Mesenteric fat pad (tissue), 1 donor: Measurements from ENCODE around the gene SEMA3A. TPM values are rescaled to one million over a fixed set of nuclear protein-coding genes. Genes with fewer than 3 reads are reported as not detected.

Experiments used
- DNase-seq: peaks from one replicate; pipeline ENCODE4 v3.0.0-alpha.2; 2020; ENCODE audit warnings: low spot score
- total RNA-seq: library from RNA; stranded (reverse); fragmentation: NEBNext Ultra II Directional; extraction: Animal tissue kit (Norgen Biotek cat#: 25700); gene quantifications from one replicate; pipeline ENCODE4 v1.2.1, GENCODE V29; 2021
- donor health status: DM: yes; HTN: yes; CAD: no.

Gene SEMA3A
- total RNA-seq, 1 donor from 2014 or later, result 10.2 TPM

DNA sequence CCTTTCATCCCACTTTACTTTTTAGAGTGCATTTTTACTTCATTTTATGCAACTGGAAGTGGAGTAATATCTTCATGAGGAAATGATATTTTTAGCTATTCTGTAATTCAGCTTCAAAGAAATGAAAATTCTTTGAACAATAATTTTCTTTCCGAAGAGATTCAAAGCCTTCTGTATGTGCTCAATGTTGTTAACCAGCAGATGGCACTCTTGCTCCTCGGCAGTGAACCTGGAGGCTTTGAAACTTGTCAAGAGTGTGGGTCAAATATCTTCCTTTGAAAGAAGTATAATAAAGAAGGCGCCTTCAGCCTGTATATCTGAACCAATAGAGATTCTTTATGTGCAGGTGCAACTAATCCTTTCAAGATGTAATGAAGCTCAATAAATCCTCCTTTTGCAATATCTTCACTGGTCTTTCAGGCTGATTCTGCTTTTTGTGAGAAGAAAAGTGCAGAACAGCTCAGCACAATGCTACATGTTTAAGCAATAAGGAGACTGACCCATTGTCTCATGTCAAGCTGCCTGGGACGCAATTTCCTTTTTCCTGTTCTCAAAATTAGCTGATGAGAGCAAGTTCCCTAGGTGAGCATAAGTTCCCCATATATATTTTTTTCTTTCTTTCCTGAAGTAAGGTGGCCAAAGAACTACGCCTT lies 258.4 kb downstream of the SEMA3A start:
- DNase-seq, result no peak

DNA sequence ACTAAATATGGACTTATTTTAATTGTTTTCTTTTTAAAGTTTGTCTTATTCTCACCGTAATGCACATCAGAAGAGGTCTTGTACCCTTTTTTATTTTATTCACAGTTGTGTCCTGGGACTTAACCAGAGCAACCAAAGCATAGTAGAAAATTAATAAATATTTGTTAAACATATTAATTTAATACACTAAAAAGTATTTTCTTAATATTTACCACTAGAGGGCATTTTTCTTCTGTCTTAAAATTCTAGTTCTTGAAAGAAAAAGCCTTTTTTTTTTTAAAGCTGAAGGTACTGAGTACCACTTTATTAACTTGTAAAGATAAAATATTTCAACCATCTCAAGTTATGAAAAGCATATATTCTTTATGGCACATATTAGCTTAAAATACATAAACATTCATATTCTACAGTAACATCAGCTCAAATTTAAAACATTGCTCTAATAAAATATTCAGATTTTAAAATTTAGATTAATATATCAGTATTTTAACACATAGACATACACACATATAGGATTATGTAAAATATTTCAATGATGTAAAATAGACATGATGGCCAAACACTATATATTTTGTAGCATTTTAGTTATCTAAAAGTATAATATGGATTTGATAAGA lies 260.4 kb downstream of the SEMA3A start:
- no peak for DNase-seq

DNA sequence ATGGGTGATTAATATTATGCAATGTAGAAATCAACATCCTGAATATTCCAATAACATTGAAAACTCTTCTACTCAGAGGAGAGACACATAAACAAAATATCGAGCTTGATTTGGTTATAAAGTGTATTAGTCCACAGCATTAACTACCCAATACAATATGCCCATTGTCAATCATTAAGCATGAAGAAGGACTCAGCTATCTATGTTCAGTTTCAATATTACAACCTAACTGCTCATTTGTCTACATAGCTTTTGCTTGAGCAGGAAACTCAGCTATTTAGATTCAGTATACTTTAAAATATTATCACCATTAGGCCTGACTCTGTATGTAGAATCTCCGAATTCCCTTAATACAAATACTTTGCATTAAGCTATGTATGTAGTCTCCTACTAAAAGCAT lies 262.6 kb downstream of the SEMA3A start:
- DNase-seq, result no peak

DNA sequence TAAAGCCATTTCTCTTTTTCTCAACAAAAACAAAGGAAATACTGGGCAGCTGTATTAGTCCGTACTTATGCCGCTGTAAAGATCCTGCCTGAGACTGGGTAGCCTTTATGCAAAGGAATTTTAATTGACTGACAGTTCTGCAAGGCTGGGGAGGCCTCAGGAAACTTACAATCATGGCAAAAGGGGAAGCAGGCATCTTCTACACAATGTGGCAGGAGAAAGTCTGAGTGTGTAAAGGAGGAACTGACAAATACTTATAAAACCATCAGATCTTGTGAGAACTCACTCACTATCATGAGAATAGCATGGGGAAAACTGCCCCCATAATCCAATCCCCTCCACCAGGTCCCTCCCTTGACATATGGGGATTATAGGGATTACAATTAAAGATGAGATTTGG lies 264.3 kb downstream of the SEMA3A start:
- no peak for DNase-seq

DNA sequence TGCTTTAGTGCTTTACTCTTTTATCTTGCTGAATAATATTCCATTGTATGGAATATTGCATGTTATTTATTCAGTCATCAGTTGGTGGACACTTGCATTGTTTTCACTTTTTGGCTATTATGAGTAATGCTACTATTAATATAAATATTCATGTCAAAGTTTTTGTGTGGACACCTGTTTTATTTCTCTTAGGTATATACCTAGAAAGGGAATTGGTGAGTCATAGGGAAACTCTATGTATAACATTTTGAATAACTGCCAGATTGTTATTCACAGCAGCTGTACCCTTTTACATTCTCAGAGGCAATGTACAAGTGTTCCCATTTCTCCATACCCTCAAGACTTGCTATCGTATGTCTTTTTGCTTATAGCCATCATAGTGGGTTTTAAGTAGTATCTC lies 268.7 kb downstream of the SEMA3A start:
- no peak for DNase-seq

DNA sequence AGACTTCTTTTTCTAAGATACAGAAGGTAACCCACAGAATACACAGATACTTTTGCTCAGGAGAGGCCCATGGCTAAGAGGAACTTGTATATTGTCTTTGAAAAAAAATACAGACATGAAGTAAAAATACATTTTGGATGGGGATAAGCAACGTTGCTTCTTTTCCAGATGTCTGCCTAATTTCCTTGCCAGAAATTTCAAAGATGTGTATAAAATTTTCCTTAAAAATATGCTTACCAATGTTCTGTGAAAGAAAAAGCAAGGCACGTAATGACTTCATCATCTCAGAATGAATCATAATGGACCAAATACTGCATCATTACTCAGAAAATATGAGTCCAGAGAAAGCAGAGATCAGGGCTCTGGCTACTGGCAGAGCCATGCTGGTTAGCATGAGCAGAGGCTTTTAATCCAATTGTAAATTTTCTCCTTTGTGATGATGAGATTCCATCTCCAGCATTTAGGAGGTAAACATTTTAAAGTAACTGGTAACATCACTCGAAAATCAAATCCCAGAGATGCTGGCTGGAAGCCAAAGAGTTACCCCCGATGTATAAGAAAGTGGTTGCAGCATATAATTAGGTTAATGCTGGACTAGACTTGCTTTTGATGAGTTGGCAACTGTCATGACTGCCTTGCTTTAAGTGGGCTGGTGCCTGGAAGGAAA lies 272.5 kb downstream of the SEMA3A start:
- DNase-seq, result no peak

DNA sequence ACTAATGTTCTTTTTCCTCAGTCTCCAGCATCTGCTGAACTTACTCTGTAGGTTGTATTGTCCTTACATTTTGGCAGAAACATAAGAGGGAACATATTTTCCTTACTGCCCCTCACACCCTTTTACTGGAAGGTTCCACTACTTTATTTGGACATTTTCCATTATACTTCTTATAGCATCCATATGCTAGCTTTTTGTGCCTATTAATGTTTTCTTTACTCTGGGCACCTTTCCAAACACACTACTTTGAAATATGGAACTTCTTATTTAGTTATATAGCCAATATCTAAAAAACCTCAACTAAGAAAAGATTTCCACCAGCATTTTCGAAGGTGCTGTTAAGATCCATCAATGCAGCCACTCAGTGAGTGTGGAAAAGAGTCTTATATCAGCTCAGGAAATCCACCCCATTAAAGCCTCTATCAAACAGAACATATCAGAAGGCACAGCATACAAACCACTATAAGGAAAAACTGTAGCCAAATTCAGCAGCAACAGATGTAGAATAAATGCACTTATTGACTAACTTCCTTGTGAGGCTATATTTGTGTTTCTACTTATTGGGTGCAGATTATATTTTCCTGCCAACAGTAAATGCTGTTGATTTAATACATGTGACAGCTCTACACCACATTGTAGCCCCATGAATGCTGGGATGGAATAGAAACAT lies 273.2 kb downstream of the SEMA3A start:
- no peak for DNase-seq

DNA sequence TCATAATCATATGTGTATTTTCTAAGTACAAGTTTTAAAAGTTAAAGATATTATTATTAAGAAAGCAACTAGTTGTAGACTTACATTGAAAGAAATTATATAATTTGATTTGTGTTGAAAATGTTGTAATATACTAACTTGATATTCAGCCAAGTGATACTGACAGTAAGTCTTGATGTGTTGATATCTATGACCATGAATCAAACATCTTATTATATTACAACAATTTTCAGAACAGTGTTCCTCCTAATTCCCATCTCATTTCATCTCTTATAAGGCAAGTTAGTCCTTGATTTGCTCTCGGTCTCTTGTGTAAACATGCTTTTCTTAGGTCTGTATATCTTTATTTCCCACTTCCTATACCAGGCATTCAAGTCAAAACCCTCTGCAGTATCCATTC lies 276.4 kb downstream of the SEMA3A start:
- DNase-seq, result no peak

DNA sequence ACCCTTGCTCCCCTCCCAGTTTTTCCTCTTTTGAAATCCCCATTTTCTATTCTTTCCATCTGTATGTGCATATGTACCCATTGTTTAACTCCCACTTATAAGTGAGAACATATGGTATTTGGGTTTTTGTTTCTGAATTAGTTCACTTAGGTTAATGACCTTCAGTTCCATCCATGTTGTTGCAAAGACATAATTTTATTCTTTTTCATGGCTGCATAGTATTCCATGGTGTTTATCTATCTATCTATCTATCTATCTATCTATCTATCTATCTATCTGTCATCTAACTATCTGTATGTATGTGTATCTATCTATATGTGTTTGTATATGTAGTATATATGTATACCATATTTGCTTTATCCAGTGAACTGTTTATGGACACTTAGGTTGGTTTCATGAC lies 281.4 kb downstream of the SEMA3A start:
- DNase-seq, result no peak

DNA sequence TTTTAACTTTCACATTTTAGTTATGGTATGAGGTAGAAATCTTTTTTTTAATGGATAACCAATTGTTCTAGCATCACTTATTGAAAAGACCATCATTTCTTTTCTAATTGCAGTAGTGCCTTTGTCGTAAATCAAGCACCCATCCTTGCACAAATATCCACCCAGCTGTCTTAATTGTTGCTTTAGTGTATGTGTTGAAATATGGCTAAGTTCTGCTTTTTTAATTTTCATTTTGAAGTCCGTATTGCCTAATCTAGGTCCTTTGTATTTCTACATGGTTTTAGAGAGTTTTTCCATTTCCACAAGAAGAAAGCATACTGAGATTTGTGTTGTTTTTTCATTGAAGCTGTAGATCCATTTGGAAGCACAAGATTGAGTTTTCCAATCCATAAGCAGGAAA lies 286.1 kb downstream of the SEMA3A start:
- DNase-seq, result no peak
